PC-3 (cell line): ENCODE data around the gene ST14. TPM values are rescaled to one million over a fixed set of nuclear protein-coding genes. Genes with fewer than 3 reads are reported as not detected.
"Not testable (repeated sequence)": the region's sequence is repeated elsewhere in the genome, so short reads cannot be mapped to it uniquely, and the experiment has no call there.

Source experiments
- ATAC-seq: fragments of 200-7000 bp; cut with Tn5 transposase; 2 replicates; pipeline ENCODE4 v1.9.1; 2020; ENCODE audit warnings: mild to moderate bottlenecking, moderate library complexity
- BruUV-seq: library from RNA; stranded (reverse); fragments of 400-500 nt; replicated peaks from 2 replicates; lab custom pipeline; 2021; lab: Mats Ljungman, UMichigan
- CTCF ChIA-PET: fragments of 300-600 bp; sonication (Branson Sonifier 250); formaldehyde crosslinking; loops from one replicate; lab custom pipeline; 2022; ENCODE audit warnings: antibody characterized with exemption; lab: Charles Lee
- POLR2A ChIA-PET: fragments of 300-600 bp; sonication (Branson Sonifier 250); formaldehyde crosslinking; loops from one replicate; lab custom pipeline; 2022; ENCODE audit warnings: antibody characterized with exemption; ENCODE audit not compliant: unreplicated experiment; lab: Charles Lee
- DNase-seq: peaks from one replicate; pipeline ENCODE4 v3.0.0-alpha.2; 2015
- H2AFZ ChIP-seq: fragments of 300-600 bp; sonication (generic); 2 replicates; pipeline ENCODE4 v1.6.0; 2016; ENCODE audit warnings: antibody characterized with exemption, low read length
- H3F3A ChIP-seq: fragments of 300-600 bp; sonication (generic); one replicate; pipeline ENCODE4 v1.6.0; 2017; ENCODE audit warnings: antibody characterized with exemption, low read length, control low read depth, mild to moderate bottlenecking; ENCODE audit not compliant: unreplicated experiment
- H3K27ac ChIP-seq: fragments of 300-600 bp; sonication (generic); 2 replicates; pipeline ENCODE4 v1.5.1; 2016; ENCODE audit warnings: mild to moderate bottlenecking, low read length
- H3K27me3 ChIP-seq: fragments of 300-600 bp; sonication (generic); 2 replicates; pipeline ENCODE4 v1.6.1; 2016; ENCODE audit warnings: low read length, mixed read lengths
- H3K36me3 ChIP-seq: fragments of 300-600 bp; sonication (generic); 2 replicates; pipeline ENCODE4 v1.6.1; 2016; ENCODE audit warnings: low read depth, mixed run types, low read length, mixed read lengths
- H3K4me1 ChIP-seq: fragments of 300-600 bp; sonication (generic); 2 replicates; pipeline ENCODE4 v1.5.1; 2016; ENCODE audit warnings: low read length; ENCODE audit not compliant: insufficient read depth
- H3K4me2 ChIP-seq: fragments of 300-600 bp; sonication (generic); 2 replicates; pipeline ENCODE4 v1.6.0; 2016; ENCODE audit warnings: low read length
- H3K4me3 ChIP-seq: fragments of 300-600 bp; sonication (generic); 2 replicates; pipeline ENCODE4 v1.5.1; 2016; ENCODE audit warnings: mild to moderate bottlenecking, low read length, mixed read lengths
- H3K79me2 ChIP-seq: fragments of 300-600 bp; sonication (generic); 2 replicates; pipeline ENCODE4 v1.6.1; 2017; ENCODE audit warnings: low read length, mixed read lengths
- H3K9ac ChIP-seq: fragments of 300-600 bp; sonication (generic); 2 replicates; pipeline ENCODE4 v1.6.0; 2016; ENCODE audit warnings: mild to moderate bottlenecking, low read length
- H3K9me2 ChIP-seq: fragments of 300-600 bp; sonication (generic); replicated peaks from 2 replicates; pipeline ENCODE4 v1.6.1; 2016; ENCODE audit warnings: mixed run types, low read length, mixed read lengths
- H3K9me3 ChIP-seq: fragments of 300-600 bp; sonication (generic); 2 replicates; pipeline ENCODE4 v1.6.1; 2016; ENCODE audit warnings: low read length, mixed read lengths
- H4K20me1 ChIP-seq: fragments of 300-600 bp; sonication (generic); 2 replicates; pipeline ENCODE4 v1.6.1; 2016; ENCODE audit warnings: low read length, mixed read lengths
- EZH2 ChIP-seq: fragments of 300-600 bp; sonication (generic); IDR thresholded peaks from one replicate; pipeline ENCODE4 v1.6.1; 2017; ENCODE audit warnings: antibody characterized with exemption, mild to moderate bottlenecking, low read length; ENCODE audit not compliant: unreplicated experiment
- EZH2phosphoT487 ChIP-seq: fragments of 300-600 bp; sonication (generic); IDR thresholded peaks from 2 replicates; pipeline ENCODE4 v1.6.1; 2018; ENCODE audit warnings: mild to moderate bottlenecking, antibody characterized with exemption, low read length, borderline replicate concordance
- intact Hi-C: fragments of 100-400 bp; cut with micrococcal nuclease; formaldehyde crosslinking; loops from 2 replicates; pipeline ENCODE4 v1.9.0; 2023
- total RNA-seq: library from RNA; depleted of rRNA; stranded (reverse); fragments of >200 nt; gene quantifications from 2 replicates; pipeline ENCODE4 v1.2.3, GENCODE V29; 2014
- TF ChIP-seq, protein P1 (sequence below): fragments of 300-600 bp; sonication (generic); conservative IDR thresholded peaks from 2 replicates; pipeline ENCODE4 v1.5.1; 2017; ENCODE audit warnings: antibody characterized with exemption, low read depth, mild to moderate bottlenecking, low read length

Gene ST14
- total RNA-seq, 1 experiment from 2014 or later = 231 TPM

DNA sequence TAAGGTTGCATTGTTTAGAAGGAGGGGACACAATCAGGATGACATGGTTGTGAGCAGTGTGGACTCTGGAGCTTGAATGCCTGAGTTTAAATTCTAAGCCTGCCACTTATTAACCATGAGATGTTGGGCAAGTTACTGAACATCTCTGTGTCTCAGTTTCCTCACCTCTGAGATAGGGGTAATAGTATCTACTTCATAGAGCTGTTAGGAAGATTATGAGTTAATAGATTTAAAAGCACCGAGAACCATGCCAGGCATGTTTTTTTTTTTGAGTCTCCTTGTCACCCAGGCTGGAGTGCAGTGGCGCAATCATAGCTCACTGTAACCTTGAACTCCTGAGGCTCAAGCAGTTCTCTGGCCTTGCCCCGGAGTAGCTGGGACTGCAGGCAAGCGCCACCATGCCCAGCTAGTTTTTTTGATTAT lies 33.3 kb downstream of the ST14 start:
- TF ChIP-seq, protein P1, sequence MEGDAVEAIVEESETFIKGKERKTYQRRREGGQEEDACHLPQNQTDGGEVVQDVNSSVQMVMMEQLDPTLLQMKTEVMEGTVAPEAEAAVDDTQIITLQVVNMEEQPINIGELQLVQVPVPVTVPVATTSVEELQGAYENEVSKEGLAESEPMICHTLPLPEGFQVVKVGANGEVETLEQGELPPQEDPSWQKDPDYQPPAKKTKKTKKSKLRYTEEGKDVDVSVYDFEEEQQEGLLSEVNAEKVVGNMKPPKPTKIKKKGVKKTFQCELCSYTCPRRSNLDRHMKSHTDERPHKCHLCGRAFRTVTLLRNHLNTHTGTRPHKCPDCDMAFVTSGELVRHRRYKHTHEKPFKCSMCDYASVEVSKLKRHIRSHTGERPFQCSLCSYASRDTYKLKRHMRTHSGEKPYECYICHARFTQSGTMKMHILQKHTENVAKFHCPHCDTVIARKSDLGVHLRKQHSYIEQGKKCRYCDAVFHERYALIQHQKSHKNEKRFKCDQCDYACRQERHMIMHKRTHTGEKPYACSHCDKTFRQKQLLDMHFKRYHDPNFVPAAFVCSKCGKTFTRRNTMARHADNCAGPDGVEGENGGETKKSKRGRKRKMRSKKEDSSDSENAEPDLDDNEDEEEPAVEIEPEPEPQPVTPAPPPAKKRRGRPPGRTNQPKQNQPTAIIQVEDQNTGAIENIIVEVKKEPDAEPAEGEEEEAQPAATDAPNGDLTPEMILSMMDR = no peak
- no peak for TF ChIP-seq EZH2
- no peaks in the 10 kb centered on the region for H4K20me1 ChIP-seq
- H3K27me3 ChIP-seq = no peaks in the 10 kb centered on the region
- no peak for ATAC-seq
- H3K4me1 ChIP-seq = no peaks in the 10 kb centered on the region
- BruUV-seq = no TSS peak
- intact Hi-C loops = no loop called here
- POLR2A ChIA-PET = interaction anchor here (0.6 kb wide), 1 partner anchor 202 kb away, joined by 4 read pairs; no protein-coding TSS in a partner anchor
- H3K9me2 ChIP-seq = no peaks in the 10 kb centered on the region
- no peaks in the 10 kb centered on the region for H3F3A ChIP-seq
- CTCF ChIA-PET = interaction anchor here (0.6 kb wide), 1 partner anchor 239 kb away, joined by 3 read pairs; no protein-coding TSS in a partner anchor
- H3K4me2 ChIP-seq = no peak overlapping the region
- no peak overlapping the region for H3K27ac ChIP-seq
- no peak overlapping the region for H2AFZ ChIP-seq
- no peak for DNase-seq
- H3K9ac ChIP-seq = no peak overlapping the region
- H3K4me3 ChIP-seq = no peak overlapping the region
- H3K36me3 ChIP-seq = peaks cover 22% of the 10 kb centered on the region
- H3K9me3 ChIP-seq = no peaks in the 10 kb centered on the region
- peaks cover 2% of the 10 kb centered on the region for H3K79me2 ChIP-seq

DNA sequence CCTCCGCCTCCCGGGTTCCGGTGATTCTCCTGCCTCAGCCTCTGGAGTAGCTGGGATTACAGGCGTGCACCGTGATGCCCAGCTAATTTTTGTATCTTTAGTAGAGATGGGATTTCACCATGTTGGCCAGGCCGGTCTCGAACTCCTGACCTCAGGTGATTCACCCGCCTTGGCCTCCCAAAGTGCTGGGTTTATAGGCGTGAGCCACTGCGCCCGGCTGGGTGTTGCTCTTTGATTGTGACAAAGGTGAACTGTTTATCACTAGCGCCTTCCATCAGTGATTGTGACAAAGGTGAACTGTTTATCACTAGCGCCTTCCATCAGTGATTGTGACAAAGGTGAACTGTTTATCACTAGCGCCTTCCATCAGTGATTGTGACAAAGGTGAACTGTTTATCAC lies 34.0 kb downstream of the ST14 start:
- H3K9ac ChIP-seq, H3K4me2 ChIP-seq, H3K9me2 ChIP-seq, POLR2A ChIA-PET, ATAC-seq, BruUV-seq, H3K4me1 ChIP-seq, H3F3A ChIP-seq, H3K4me3 ChIP-seq, intact Hi-C loops, H2AFZ ChIP-seq, DNase-seq, H3K9me3 ChIP-seq, H4K20me1 ChIP-seq, H3K79me2 ChIP-seq, H3K27ac ChIP-seq, H3K27me3 ChIP-seq: not testable (repeated sequence)
- peaks cover 27% of the 10 kb centered on the region for H3K36me3 ChIP-seq
- CTCF ChIA-PET = interaction anchor here (0.6 kb wide), 1 partner anchor 238 kb away, joined by 3 read pairs; no protein-coding TSS in a partner anchor

DNA sequence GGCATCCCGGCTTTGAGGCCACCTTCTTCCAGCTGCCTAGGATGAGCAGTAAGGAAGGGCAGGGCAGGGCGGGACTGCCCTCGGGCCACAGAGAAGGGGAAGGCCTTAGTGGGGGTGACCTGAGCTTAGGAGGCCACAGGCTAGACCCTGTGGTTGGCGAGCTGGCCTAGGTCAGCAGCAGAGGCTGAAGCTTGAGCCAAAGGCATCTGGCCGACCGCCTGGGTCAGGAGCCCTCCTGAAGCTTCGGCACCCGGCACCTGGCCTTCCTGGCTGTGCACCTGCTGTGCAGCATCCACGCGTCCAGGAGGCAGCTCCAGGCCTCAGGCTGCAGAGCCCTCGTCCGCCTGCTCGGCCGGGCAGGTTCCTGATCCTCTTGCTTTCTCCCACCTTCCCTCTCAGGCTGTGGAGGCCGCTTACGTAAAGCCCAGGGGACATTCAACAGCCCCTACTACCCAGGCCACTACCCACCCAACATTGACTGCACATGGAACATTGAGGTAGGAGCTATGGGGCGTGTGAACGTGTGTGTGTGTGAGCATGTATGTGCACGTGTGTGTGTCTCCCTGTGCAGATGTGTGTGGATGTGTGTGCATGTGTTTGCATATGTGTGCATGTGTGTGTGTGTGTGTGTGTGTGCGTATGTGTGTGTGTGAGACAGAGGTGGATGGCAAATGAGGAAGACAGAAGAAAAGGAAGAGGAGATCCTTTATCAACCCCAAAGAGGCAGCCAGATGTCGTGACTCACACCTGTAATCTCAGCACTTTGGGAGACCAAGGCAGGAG lies 34.9 kb downstream of the ST14 start:
- H3K79me2 ChIP-seq = no peaks in the 10 kb centered on the region
- H4K20me1 ChIP-seq = no peaks in the 10 kb centered on the region
- H3F3A ChIP-seq = no peaks in the 10 kb centered on the region
- H3K4me3 ChIP-seq = no peak overlapping the region
- no peak overlapping the region for H3K9ac ChIP-seq
- no peak overlapping the region for H3K27ac ChIP-seq
- peaks cover 35% of the 10 kb centered on the region for H3K36me3 ChIP-seq
- BruUV-seq = no TSS peak
- H3K4me2 ChIP-seq = no peak overlapping the region
- ChIA-PET CTCF (no interaction called here), POLR2A (no interaction called here)
- TF ChIP-seq, protein P1 = no peak
- TF ChIP-seq EZH2 (no peak), EZH2phosphoT487 (no peak)
- H3K27me3 ChIP-seq = no peaks in the 10 kb centered on the region
- DNase-seq = no peak
- H2AFZ ChIP-seq = no peak overlapping the region
- no peaks in the 10 kb centered on the region for H3K4me1 ChIP-seq
- no peaks in the 10 kb centered on the region for H3K9me3 ChIP-seq
- ATAC-seq = no peak
- intact Hi-C loops = no loop called here
- H3K9me2 ChIP-seq = no peaks in the 10 kb centered on the region
